Activated CD4-positive, alpha-beta T cell treated with anti-CD3 and anti-CD28 coated beads for 1 hour (primary cell): ENCODE data around the gene IZUMO4.
"Not testable (repeated sequence)": the region's sequence is repeated elsewhere in the genome, so short reads cannot be mapped to it uniquely, and the experiment has no call there.

Experiments
- DNase-seq: peaks from one replicate; pipeline ENCODE4 v3.0.0-alpha.2; 2020

Gene IZUMO4

GRCh38 chr19:2110822-2111221 is 14.1 kb downstream of the IZUMO4 start:
- no peak for DNase-seq

DNA sequence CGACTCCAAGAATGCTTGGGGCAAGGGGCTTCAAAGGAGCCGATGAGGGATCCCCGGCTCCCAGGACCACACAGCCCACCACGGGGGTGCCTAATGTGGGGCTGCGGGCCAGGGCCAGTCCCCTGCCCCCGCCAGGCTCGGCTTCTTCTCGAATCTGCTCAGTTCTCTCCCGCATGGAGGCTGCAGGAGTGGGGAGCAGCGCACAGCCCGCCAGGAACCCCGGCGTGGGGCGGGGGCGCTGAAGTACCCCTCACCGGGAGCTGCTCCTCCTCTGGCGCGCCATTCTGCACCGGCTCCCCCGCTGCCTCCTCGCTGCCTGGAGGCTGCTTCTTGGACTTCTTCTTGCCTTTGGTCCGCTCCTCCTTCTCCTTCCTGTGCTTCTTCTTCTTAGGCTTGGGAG is 14.7 kb downstream of the IZUMO4 start:
- no peak for DNase-seq

DNA sequence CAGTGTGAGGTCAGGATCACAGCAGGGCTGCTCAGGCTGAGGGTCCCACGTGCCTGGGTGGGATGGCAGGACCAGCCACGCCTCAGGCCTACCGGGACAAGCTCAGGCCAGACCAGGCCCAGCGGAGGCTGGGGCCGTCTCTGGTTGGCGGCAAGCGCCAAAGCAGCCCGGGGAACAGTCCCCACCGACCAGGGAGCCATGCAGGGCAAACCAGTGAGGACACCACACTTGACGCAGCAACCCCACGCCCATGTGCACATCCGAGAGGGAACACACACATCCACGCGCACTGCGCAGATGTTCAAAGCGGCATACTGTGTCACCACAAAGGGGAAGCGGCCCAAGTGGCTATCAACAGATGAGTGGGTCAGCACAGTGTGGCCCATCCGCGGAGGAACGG is 15.2 kb downstream of the IZUMO4 start:
- DNase-seq, result no peak

- no peak for DNase-seq
Measured at GRCh38 chr19:2112516-2113320, 16.0 kb downstream of the IZUMO4 start.

GRCh38 chr19:2113439-2114211 is 16.9 kb downstream of the IZUMO4 start:
- DNase-seq, result no peak

- DNase-seq, result no peak
Measured at GRCh38 chr19:2114218-2114617, 17.5 kb downstream of the IZUMO4 start.

GRCh38 chr19:2114821-2115220 is 18.1 kb downstream of the IZUMO4 start:
- no peak for DNase-seq

GRCh38 chr19:2115324-2115723 is 18.6 kb downstream of the IZUMO4 start:
- no peak for DNase-seq

DNA sequence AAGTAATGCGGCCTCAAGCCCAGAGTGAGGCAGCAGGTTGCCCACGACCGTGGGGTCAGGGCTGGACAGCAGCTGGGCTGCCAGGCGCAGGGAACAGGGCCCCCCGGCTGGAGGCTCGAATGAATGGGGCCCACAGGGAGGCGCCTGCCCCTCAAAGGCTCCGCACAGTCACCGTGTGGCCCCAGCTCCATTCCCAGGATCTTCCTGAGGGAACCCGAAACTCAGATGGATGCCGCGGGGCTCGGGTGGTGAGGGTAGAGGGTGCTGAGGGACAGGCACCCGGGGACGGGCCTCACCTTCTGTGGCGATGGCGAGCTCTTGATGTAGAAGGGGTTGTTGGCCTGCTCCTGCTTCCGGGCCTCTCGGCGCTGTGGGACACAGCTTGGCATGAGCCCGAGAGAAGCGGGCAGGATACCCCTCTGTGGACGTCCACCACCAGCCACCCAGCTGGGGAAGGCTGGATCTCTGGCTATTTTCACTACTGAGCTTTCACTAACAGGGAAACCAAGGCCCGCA is 19.3 kb downstream of the IZUMO4 start:
- no peak for DNase-seq

- DNase-seq, result no peak
Measured at GRCh38 chr19:2116507-2116906, 19.8 kb downstream of the IZUMO4 start.

DNA sequence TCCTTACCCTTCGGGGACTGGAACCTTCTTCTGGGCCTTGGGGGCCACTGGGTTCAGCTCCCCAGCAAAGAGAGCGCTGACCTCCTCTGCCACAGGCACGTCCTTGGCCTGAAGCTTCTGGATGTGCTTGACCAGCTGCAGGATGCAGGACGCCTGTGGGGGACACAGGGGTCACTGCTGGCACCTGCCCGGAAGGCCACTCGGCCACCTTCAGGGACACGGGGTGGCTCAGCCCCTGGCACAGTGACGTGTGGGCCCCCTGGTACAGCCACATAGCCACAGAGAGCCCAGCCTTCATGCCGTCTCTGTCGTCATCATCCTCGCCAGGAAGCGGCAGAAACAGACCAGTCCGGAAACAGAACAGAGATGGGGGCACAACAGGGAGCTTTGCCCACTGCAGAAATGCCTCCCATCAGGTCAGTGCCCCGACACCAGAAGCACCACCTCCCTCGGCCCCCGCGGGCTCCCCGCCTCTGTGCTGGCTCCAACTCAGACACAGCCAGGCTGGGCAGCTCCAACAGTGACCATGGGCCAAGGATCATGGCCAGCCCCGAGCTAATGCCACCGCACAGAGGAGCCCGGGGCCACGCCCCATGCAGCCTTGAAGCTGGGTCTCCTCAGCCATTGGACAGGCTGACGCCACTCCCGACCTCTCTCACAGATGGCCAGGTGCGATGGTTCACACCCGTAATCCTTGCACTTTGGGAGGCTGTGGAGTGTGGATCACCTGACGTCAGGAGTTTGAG is 20.7 kb downstream of the IZUMO4 start:
- DNase-seq, result no peak

- DNase-seq, result no peak
Measured at GRCh38 chr19:2118438-2118837, 21.7 kb downstream of the IZUMO4 start.

GRCh38 chr19:2119921-2120785 is 23.4 kb downstream of the IZUMO4 start:
- DNase-seq, result no peak

DNA sequence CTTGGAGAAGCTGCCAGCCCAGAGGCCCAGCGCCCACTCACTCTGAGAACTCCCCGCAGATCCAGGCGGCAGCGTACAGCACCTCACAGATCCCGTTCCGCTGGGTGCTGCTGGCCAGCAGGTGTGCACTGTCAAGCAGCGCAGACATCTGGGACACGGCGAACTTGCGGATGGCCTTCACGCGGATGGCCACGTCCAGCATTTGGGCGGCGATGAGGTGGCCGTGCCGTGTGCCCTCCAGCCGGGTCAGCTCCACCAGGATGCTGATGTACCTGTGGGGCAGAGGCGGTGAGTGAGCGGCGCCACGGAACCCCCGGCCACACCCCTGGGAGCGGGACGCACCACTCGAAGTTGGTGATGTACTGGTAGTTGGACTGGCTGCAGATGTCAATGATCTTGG is 24.1 kb downstream of the IZUMO4 start:
- no peak for DNase-seq

GRCh38 chr19:2121416-2122051 is 24.8 kb downstream of the IZUMO4 start:
- DNase-seq, result no peak

GRCh38 chr19:2122251-2122650 is 25.5 kb downstream of the IZUMO4 start:
- no peak for DNase-seq

GRCh38 chr19:2122982-2123381 is 26.3 kb downstream of the IZUMO4 start:
- DNase-seq, result no peak

- no peak for DNase-seq
Measured at GRCh38 chr19:2123682-2124387, 27.1 kb downstream of the IZUMO4 start.

- no peak for DNase-seq
Measured at GRCh38 chr19:2126879-2127518, 30.3 kb downstream of the IZUMO4 start.

GRCh38 chr19:2127758-2128157 is 31.0 kb downstream of the IZUMO4 start:
- DNase-seq, result no peak

DNA sequence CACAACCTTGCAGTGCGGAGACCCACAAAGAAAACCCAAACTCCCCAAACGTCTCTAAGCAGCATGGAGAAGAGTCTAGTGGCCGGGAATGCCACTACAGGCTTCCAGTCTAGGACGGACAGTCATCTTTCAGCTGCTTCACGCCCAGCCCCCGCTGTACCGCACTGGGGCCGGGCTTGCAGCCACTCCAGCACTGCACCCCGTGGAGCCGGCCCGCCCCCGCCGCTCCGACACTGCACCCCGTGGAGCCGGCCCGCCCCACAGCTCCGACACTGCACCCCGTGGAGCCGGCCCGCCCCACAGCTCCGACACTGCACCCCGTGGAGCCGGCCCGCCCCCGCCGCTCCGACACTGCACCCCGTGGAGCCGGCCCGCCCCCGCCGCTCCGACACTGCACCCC is 31.5 kb downstream of the IZUMO4 start:
- DNase-seq, result not testable (repeated sequence)
